Lower lobe of right lung (tissue), 2 donors: ENCODE measurements around the gene LDLR. TPM values are rescaled to one million over a fixed set of nuclear protein-coding genes. Genes with fewer than 3 reads are reported as not detected.
A peak's percentile ranks its signal among the peaks of the same experiment; 100 is the strongest.
"Not testable (repeated sequence)": the region's sequence is repeated elsewhere in the genome, so short reads cannot be mapped to it uniquely, and the experiment has no call there.

ENCODE experiments used
- ATAC-seq, 2 donors: fragments of 200-7000 bp; cut with Tn5 transposase; one replicate each; pipeline ENCODE4 v1.9.1; 2020 to 2022; ENCODE audit warnings: mild to moderate bottlenecking in 2 of 2, moderate library complexity in 2 of 2
- DNase-seq: peaks from one replicate; pipeline ENCODE4 v3.0.0-alpha.2; 2020
- H3K27ac ChIP-seq: fragments of 200-600 bp; one replicate; pipeline ENCODE4 v1.8.0; 2022
- H3K27me3 ChIP-seq: fragments of 200-600 bp; one replicate; pipeline ENCODE4 v1.8.0; 2022; ENCODE audit warnings: low read depth
- H3K36me3 ChIP-seq: fragments of 200-600 bp; one replicate; pipeline ENCODE4 v1.8.0; 2022; ENCODE audit warnings: mild to moderate bottlenecking
- H3K4me1 ChIP-seq: fragments of 200-600 bp; one replicate; pipeline ENCODE4 v1.8.0; 2022
- H3K4me3 ChIP-seq: fragments of 200-600 bp; one replicate; pipeline ENCODE4 v1.8.0; 2022; ENCODE audit warnings: mild to moderate bottlenecking
- H3K9me3 ChIP-seq: fragments of 200-600 bp; one replicate; pipeline ENCODE4 v1.8.0; 2022
- intact Hi-C: fragments of 100-400 bp; cut with DNase I; formaldehyde crosslinking; loops from one replicate; pipeline ENCODE4 v1.11.0; 2022
- total RNA-seq: library from RNA; stranded (reverse); fragmentation: NEBNext Ultra II Directional; extraction: Animal tissue kit (Norgen Biotek cat#: 25700); gene quantifications from one replicate; pipeline ENCODE4 v1.2.1, GENCODE V29; 2021
- TF ChIP-seq, protein P1 (sequence below): fragments of 200-600 bp; IDR thresholded peaks from one replicate; pipeline ENCODE4 v1.8.0; 2022; ENCODE audit warnings: antibody characterized with exemption, mild to moderate bottlenecking
- donor health status: DM: no; HTN: yes; CAD: no; lungs with severe emphysema.

LDLR gene
- total RNA-seq, 1 donor from 2014 or later, result 147 TPM

DNA sequence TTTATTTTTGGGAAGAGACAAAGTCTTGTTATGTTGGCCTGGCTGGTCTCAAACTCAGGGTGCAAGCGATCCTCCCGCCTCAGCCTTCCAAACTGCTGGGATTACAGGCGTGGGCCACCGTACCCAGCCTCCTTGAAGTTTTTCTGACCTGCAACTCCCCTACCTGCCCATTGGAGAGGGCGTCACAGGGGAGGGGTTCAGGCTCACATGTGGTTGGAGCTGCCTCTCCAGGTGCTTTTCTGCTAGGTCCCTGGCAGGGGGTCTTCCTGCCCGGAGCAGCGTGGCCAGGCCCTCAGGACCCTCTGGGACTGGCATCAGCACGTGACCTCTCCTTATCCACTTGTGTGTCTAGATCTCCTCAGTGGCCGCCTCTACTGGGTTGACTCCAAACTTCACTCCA lies 27.2 kb downstream of the LDLR start:
- H3K9me3 ChIP-seq, result no peaks in the 10 kb centered on the region
- TF ChIP-seq, protein P1, sequence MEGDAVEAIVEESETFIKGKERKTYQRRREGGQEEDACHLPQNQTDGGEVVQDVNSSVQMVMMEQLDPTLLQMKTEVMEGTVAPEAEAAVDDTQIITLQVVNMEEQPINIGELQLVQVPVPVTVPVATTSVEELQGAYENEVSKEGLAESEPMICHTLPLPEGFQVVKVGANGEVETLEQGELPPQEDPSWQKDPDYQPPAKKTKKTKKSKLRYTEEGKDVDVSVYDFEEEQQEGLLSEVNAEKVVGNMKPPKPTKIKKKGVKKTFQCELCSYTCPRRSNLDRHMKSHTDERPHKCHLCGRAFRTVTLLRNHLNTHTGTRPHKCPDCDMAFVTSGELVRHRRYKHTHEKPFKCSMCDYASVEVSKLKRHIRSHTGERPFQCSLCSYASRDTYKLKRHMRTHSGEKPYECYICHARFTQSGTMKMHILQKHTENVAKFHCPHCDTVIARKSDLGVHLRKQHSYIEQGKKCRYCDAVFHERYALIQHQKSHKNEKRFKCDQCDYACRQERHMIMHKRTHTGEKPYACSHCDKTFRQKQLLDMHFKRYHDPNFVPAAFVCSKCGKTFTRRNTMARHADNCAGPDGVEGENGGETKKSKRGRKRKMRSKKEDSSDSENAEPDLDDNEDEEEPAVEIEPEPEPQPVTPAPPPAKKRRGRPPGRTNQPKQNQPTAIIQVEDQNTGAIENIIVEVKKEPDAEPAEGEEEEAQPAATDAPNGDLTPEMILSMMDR, result no peak
- H3K27ac ChIP-seq, result no peak overlapping the region
- H3K36me3 ChIP-seq, result peaks cover 96% of the 10 kb centered on the region
- no peaks in the 10 kb centered on the region for H3K4me1 ChIP-seq
- ATAC-seq (peak in 1 of 2 donors; percentile 2), DNase-seq (no peak)
- no peak overlapping the region for H3K4me3 ChIP-seq
- no peaks in the 10 kb centered on the region for H3K27me3 ChIP-seq
- intact Hi-C loops, result no loop called here

DNA sequence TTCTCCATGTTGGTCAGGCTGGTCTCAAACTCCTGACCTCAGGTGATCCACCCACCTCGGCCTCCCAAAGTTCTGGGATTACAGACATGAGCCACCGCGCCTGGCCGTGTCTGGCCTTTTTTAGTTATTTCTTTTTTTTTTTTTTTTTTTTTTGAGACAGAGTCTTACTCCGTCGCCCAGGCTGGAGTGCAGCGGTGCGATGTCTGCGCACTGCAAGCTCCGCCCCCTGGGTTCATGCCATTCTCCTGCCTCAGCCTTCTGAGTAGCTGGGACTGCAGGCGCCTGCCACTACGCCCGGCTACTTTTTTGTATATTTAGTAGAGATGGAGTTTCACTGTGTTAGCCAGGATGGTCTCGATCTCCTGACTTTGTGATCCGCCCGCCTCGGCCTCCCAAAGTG lies 32.7 kb downstream of the LDLR start:
- ATAC-seq, result not testable (repeated sequence)

DNA sequence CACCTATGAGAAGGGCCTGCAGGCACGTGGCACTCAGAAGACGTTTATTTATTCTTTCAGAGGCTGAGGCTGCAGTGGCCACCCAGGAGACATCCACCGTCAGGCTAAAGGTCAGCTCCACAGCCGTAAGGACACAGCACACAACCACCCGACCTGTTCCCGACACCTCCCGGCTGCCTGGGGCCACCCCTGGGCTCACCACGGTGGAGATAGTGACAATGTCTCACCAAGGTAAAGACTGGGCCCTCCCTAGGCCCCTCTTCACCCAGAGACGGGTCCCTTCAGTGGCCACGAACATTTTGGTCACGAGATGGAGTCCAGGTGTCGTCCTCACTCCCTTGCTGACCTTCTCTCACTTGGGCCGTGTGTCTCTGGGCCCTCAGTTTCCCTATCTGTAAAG lies 33.9 kb downstream of the LDLR start:
- Histone ChIP-seq H3K27ac (no peak overlapping the region), H3K27me3 (no peaks in the 10 kb centered on the region), H3K36me3 (peaks cover 98% of the 10 kb centered on the region), H3K4me1 (no peaks in the 10 kb centered on the region), H3K9me3 (no peaks in the 10 kb centered on the region), H3K4me3 (no peak overlapping the region)
- intact Hi-C loops, result no loop called here
- DNase-seq (no peak), ATAC-seq (no peak)
- TF ChIP-seq, protein P1, result no peak

More for the DNA sequence above, 32.7 kb downstream of the LDLR start:
- intact Hi-C loops, H3K27me3 ChIP-seq, H3K9me3 ChIP-seq, DNase-seq, H3K4me1 ChIP-seq, H3K27ac ChIP-seq, H3K4me3 ChIP-seq: not testable (repeated sequence)
- H3K36me3 ChIP-seq, result peaks cover 98% of the 10 kb centered on the region

DNA sequence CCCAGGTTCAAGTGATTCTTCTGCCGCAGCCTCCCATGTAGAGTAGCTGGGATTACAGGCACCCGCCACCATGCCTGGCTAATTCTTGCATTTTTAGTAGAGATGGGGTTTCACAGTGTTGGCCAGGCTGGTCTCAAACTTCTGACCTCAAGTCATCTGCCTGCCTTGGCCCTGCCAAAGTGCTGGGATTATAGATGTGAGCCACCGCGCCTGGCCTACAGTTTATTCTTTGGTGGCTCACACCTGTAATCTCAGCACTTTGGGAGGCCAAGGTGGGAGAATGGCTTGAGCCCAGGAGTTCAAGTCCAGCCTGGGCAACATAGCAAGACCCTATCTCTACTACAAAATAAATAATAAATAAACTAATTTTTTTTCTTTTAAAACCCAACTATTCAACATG lies 34.9 kb downstream of the LDLR start:
- H3K4me3 ChIP-seq, H3K4me1 ChIP-seq, H3K27me3 ChIP-seq, H3K9me3 ChIP-seq, DNase-seq, intact Hi-C loops, H3K27ac ChIP-seq, ATAC-seq: not testable (repeated sequence)
- H3K36me3 ChIP-seq, result peaks cover 100% of the 10 kb centered on the region

DNA sequence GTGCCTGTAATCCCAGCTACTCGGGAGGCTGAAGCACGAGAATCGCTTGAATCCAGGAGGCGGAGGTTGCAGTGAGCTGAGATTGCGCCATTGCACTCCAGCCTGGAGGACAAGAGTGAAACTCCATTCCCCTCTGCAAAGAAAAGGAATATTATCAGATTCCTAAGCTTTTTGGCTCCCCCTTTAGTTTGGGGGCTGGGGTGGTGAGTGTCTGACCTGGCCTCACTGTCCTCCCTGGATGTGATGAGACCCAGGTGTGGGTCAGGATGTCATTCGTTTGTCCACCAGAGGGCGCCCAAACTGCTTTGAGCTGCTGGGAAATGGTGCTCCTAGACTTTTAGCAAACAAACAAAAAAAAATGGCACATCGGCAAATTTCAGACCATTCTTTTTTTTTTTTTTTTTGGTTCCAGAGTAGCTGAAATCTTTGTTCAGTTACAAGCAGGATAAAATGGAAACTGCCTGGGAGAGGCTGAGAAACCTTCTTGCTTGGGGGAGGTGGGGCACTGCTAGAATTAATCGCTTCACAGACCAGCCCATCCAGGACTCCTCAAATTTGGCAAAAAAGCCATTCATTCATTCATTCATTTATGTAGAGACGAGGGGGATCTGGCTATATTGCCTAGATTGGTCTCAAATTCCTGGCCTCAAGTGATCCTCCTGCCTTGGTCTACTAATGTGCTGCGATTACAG lies 36.9 kb downstream of the LDLR start:
- intact Hi-C loops, result no loop called here
- DNase-seq (peak; percentile 86), ATAC-seq (peak; percentile 66 to 75)
- peaks cover 100% of the 10 kb centered on the region for H3K36me3 ChIP-seq
- TF ChIP-seq, protein P1, result peak; percentile 82
- H3K27me3 ChIP-seq, result no peaks in the 10 kb centered on the region
- H3K9me3 ChIP-seq, result no peaks in the 10 kb centered on the region
- peaks cover 13% of the 10 kb centered on the region for H3K4me1 ChIP-seq
- no peak overlapping the region for H3K27ac ChIP-seq
- H3K4me3 ChIP-seq, result no peak overlapping the region

DNA sequence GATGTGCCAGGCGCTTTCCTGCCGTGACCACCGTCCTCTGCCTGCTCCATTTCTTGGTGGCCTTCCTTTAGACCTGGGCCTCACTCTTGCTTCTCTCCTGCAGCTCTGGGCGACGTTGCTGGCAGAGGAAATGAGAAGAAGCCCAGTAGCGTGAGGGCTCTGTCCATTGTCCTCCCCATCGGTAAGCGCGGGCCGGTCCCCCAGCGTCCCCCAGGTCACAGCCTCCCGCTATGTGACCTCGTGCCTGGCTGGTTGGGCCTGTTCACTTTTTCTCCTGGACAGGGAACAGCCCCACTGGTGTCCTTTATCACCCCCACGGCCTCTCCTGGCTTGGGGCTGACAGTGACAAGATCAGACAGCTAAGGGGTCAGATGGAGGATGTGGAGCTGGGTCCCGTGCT lies 38.6 kb downstream of the LDLR start:
- H3K27me3 ChIP-seq, result no peaks in the 10 kb centered on the region
- ATAC-seq (no peak), DNase-seq (no peak)
- H3K4me3 ChIP-seq, result no peak overlapping the region
- peaks cover 100% of the 10 kb centered on the region for H3K36me3 ChIP-seq
- H3K27ac ChIP-seq, result no peak overlapping the region
- H3K4me1 ChIP-seq, result peaks cover 24% of the 10 kb centered on the region
- intact Hi-C loops, result no loop called here
- no peaks in the 10 kb centered on the region for H3K9me3 ChIP-seq
- TF ChIP-seq, protein P1, result no peak
